Medulla oblongata (tissue), 1 donor: Measurements from ENCODE around the gene TRAPPC2B.

Experiments
- DNase-seq: peaks from one replicate; pipeline ENCODE4 v3.0.0-alpha.2; 2015; ENCODE audit errors: extremely low spot score

The TRAPPC2B gene

DNA sequence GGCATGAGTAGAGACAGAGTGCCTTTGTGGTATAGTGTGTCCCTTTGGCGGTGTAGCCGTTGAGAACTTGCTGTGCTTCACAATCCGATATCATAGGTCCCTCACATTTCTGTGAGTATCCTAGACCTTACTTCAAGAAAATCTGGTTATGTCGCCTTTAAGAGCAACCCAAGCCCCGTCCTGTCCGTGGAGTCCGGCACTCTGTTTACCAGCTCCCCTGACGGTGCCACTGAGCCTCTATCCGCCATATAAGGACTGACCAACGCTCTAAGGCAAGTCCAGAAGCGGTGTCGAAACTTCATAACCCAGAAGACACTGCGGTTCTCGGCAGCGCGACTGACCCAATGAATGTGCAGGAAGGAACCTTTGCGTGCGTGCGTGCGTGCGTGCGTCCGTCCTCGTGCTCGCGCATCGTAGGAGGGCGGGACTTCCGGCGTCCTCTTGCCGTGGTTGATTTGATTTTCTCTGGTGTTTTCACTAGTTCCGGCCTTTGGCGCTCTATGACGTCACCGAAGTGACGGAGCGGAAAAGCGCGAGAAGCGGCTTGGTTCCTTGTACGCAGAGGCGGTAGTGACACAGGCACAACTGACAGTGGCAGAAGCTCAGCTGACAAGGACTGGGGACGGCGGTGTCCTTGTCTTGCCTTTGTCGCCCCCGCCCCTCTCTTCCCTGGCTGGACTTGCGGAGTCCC lies at the start of gene TRAPPC2B, which contains the start of gene ZNF547:
Gene TRAPPC2B, plus strand, starts transcription at position 555 of the 691 bp plus-strand sequence. CDS start 1,283 bp downstream, outside the sequence.
Gene ZNF547, plus strand, starts transcription at position 555 of the 691 bp plus-strand sequence. CDS start 5,005 bp downstream, outside the sequence.
- peak; percentile 99 for DNase-seq

DNA sequence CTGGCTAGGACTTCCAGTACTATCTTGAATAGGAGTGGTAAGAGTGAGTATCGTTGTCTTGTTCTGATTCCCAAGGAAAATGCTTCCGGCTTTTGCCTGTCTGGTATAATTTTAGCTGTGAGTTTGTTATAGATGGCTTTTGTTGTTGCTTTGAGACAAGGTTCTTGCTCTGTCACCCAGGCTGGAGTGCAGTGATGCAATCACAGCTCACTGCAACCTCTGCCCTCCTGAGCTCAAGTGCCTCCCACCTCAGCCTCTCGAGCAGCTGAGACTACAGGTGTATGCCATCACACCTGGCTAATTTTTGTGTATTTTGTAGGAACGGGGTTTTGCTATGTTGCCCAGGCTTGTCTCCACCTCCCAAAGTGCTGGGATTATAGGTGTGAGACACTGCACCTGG lies 49.2 kb upstream of the TRAPPC2B start:
- DNase-seq: no peak

DNA sequence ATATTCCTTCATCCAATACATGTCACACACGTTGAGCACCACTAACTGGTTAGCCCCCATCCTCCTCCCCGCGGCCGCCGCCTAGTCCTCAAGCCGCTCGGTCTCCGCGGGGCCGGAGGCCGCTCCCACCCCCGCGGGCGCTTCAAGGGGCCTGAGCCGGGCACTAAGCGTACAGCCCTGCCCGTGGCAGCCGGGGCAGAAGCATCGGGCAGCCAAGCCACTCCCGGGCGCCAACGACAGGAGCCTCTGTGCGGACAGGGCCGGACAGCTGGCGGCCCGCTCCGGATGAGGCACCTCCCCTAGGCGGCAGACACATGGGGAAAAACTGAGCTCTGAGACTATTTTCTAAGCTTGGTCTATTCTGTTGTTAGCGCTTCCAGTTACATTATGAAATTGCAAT lies 45.8 kb upstream of the TRAPPC2B start:
- no peak for DNase-seq

DNA sequence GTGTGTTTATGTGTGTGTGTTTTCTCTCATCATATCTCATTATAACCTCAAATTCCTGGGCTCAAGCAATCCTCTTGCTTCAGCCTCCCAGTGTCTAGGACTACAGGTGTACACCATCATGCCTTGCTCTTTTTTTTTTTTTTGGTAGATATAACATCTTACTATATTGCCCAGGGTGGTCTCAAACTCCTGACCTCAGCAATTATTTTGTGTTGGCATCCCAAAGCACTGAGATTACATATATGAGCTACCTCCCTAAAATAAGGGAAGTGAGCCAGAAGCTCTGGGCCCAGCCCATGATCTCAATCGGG lies 43.5 kb upstream of the TRAPPC2B start:
- no peak for DNase-seq

DNA sequence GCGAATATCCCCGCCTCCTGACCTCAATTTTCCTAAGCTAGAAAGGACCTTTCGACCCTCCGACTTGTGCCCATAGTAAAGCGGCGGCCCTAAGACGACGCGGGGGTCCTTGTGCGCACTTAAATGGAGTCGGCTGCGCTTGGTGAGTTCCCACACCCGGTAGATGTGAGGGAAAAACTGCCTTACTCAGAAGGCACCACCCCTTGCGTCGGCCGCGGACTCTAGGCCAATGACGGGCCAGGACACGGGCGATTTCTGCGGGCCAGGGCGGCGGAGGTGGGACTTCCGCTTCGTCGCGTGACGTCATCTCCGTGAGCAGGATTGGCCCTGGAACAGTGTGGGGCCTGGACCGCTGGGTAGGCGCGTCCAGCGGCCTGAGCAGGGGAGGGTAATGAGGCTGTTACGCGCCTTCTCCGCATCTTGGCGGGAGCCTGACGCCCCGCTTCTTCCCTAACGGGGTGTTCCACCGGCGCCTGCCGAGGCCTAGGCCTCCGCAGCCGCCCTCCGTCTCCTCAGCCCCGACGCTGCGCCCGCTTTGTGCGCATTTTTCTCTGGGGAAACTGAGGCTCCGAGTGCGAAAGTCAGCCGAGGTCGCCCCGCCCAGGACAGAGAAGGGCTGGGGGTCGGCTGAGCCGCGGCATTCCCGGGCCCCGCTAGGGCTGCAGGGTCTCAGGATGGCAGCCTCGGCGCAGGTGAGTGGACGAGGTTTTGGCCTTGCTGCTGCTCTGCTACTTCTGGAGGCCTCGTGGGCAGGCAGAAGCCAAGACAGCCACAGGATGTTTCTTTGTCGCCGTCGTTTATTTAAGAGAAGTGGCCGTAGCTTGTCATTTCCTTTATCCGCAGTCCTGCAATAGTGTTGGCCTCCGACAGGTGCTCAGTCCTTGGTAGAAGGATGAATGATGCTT lies 42.9 kb upstream of the TRAPPC2B start, which contains the start of gene ZNF543:
Gene ZNF543, plus strand, starts transcription at position 293 of the 905 bp plus-strand sequence. Its CDS starts 382 bp downstream, at position 675.
- DNase-seq: peak; percentile 98

DNA sequence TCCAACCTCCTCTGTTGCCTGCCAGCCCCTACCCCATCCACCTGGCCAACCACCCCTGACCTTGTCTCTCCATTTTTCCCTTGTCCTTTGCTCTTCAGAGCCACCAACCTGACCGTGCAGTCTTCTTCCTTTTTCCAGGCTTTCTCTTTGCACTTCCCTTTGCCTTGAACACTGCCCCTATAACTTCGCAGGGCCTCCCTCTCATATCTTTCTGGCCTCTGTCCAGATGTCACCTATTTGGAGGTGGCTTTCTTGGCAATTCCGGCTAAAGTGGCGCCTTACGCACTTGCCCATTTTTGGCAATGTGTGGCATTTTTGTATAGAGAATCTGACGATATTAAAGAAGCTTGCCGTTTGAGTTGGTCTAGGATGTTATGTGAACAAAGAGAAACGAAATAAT lies 42.2 kb upstream of the TRAPPC2B start:
- DNase-seq: no peak

DNA sequence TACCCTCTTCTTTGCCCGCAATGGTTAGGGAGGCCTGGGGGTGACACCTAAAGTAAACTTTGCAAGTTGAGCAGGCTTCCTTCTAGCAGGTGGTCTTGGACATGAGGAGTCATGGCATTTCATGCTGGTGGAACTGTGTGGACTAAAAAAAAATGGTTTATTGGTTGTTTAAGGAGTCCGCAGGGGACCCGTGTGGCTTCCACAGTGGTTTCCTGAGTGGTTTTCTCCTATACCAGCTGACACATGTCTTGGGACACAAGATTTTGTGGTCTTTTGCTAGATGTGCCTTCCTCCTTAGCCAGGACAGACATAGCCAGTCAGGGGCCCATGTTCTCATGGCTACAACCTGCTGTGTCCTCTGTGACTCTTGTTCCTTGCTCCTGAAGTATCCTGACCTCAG lies 41.6 kb upstream of the TRAPPC2B start:
- DNase-seq: no peak

DNA sequence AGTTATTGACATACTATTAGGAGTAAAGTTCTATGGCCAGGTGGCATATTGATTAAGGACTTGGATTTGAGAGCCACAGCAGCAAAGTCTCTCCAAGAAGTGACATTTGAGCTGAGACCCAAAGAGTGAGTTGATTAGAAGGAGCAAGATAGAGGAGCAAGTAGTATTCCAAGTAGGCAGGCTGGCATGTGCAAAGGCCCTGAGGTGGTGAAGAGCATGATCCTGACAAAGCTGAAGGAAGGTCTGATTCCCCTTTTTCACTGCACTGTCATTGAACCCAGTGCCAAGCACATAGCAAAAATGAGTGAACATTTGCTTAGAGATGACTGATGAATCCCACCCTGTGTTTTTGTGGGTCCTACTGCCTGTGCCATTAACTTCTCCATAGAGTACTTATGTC lies 38.4 kb upstream of the TRAPPC2B start:
- DNase-seq: no peak

DNA sequence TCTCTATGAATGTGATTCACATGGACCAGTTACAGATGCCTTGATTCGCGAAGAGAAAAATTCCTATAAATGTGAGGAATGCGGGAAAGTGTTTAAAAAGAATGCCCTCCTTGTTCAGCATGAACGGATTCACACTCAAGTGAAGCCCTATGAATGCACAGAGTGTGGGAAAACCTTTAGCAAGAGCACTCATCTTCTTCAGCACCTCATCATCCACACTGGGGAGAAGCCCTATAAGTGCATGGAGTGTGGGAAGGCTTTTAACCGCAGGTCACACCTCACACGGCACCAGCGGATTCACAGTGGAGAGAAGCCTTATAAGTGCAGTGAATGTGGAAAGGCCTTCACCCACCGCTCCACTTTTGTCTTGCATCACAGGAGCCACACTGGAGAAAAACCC lies 35.4 kb upstream of the TRAPPC2B start:
- no peak for DNase-seq

DNA sequence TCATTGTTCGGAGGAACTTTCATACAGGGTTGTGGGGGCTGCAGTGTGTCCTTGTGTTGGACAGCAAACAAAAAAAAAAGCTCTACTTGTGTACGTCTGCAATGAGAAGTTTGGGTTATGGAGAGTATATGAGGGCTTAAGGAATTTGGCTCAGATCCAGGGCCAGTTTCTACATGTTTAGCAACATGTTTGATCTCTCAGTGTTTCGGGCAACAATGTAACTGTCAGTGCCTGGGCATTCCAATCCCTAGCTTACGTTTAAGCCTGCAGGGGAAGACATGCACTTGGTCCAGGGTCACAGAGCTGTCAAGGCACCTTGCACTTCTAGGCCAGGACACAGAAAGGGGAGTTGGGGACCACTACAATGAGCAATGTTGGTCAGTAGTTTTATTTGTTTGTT lies 29.2 kb upstream of the TRAPPC2B start:
- no peak for DNase-seq

DNA sequence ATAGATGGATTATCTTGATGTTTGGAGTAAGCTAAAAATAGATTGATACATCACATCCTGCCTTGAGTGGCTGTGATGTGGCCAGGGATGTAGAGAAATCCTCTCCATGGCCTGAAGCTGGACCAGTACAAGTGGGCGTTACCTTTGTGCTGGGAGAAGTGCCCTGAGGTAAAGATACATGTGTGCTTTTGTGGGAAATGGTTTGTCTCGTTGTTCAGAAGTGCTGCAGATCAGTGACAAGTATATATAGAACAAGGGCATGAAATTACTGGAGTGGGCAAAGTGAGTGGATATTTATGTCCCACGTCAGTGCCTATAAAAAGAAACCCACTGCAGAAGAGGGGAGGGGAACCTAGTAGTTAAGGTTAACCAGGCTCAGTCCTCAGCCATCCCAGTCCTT lies 24.5 kb upstream of the TRAPPC2B start:
- DNase-seq: no peak

DNA sequence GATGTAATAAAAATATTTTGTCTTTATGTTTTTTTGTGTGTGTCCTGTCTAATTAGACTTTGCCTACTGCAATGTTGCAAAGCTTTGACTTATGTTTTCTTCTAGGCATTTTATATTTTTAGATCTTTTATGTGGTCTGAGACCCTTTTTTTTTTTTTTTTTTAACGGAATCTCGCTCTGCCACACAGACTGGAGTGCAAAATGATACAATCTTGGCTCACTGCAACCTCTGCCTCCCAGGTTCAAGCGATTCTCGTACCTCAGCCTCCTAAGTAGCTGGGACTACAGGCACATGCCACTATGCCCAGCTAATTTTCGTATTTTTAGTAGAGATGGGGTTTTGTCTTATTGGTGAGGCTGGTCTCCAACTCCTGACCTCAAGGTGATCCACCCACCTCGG lies 20.8 kb upstream of the TRAPPC2B start:
- DNase-seq: no peak

DNA sequence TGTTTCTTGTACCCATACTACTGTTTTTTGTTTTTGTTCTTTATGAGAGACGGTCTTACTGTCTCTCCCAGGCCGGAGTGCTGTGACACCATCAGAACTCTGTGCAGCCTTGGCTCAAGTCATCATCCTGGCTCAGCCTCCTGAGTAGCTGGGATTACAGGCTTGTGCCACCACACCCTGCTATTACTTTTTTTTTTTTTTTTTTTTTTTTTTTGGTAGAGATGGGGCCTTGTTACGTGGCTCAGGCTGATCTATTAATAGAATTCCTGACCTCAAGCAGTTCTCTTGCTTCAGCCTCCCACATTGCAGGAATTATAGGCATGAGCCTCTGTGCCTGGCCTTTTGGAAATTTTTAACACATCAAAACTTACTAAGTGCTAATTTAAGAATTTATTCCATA lies 15.2 kb upstream of the TRAPPC2B start:
- no peak for DNase-seq

DNA sequence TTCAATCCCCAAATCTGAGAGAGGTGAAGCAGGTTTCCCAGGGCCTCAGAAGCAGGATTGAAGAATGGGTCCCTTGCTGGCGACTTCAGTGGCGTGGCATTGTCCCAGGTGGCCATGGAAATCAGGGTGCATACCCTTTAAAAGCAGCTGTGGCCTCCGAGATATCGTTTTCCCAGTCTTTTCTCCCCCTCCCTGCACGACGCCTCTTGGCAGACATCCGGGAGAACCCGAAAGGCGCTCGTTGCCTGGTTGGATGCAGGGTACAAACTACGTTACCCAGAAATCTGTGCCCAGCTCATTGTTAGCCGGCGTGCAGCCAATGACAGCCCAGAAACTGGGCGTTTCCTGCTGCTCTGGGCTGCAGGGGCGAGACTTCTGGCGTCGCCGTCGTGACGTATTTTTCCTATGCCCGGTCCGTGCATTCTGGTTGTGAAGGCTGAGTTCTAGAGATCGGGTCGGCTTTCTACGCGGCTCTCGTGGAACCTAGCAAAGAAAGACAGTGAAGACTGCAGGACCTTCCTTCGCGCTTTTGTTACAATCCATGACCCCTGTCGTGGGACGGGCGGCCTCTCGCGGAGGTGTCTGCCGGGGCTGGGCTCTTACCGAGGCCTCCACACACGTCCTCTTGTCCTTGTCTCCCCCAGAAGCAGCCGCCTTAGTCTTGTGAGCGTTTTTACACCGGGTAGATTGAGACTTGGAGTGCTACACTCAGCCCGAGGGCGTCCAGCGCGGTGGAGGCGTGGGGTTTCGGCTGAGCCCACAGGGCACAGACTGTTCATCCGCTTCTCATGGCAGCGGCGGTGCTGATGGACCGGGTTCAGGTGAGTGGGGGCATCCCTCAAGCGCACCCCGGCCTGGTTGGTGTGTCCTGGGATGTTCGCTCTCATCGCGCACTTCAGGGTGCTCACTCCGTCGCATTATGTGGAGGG lies 12.2 kb upstream of the TRAPPC2B start, which contains the start of gene ZNF304:
Gene ZNF304, plus strand, starts transcription at position 395 of the 929 bp plus-strand sequence. Its CDS starts 394 bp downstream, at position 789.
- peak; percentile 97 for DNase-seq

DNA sequence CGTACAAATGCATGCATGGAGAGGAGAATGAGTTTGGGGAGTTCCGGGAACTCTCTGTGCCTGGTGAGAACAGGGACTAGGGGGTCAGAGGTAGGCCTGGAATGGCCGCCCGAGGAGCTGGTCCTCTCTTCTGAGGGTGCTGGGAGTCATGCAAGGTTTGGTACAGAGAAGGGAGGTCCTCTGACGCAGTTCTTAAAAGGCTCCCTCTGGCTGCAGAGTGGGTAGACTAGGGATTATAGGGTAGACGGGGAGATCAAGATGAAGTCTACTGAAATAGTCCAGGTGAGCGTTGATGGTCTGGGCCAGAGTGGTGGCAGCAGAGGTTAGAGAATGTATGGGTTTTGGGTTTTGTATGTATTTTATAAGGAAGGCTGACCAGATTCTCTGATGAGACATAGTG lies 11.5 kb upstream of the TRAPPC2B start:
- no peak for DNase-seq

DNA sequence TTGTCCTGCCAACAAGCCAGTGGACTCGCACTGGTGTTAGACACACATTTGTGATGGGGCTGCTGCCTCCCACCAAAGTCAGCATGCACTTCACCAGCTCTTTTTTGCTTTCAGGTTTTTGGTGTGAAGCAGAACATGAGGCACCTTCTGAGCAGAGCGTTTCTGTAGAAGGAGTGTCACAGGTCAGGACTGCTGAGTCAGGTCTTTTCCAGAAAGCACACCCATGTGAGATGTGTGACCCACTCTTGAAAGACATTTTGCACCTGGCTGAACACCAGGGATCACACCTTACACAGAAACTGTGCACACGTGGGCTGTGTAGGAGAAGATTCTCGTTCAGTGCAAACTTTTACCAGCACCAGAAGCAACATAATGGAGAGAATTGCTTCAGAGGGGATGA lies 7.4 kb upstream of the TRAPPC2B start:
- no peak for DNase-seq

DNA sequence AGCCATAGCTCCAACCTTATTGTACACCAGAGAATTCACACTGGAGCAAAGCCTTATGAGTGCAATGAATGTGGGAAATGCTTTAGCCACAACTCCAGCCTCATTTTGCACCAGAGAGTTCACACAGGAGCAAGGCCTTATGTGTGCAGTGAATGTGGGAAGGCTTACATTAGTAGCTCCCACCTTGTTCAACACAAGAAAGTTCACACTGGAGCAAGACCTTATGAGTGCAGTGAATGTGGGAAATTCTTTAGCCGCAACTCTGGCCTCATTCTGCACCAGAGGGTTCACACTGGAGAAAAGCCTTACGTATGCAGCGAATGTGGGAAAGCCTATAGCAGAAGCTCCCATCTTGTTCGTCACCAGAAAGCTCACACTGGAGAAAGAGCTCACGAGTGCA lies 5.9 kb upstream of the TRAPPC2B start:
- DNase-seq: no peak

DNA sequence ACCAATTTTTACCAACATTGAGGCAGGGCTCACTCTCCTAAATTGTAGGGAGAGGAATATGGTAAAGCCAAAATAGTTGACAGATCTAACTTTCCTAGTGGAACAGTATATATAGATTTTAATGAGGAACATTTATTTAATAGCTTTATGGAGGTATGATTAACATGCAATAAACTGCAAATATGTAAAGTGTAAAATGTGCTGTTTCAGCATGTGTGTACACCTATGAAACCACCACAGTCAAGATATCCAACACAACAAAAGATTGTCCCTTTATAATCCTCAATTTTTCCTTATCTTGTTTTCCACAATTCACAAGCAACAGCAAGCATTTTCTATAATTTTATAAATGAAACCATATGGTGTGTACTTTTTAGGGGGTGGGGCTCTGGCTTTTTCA lies 4.1 kb upstream of the TRAPPC2B start:
- no peak for DNase-seq

DNA sequence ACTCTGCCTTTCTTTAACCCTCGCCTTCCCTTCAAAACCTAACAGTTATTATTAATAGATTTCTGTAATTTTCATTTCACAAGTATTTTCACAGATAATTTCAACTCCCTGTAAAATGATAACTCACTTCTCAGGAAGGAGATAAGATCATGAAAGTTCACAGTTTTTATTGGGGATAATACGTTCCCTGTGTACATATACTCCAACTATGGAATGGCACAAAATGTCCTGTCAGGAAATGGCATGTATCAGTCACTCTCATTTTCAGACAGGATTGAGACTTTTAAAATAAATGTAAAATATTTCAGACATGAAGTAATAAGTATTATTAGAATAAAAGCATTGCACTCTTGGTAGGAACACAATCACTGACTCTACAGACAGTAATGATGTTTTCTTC lies 932 bp upstream of the TRAPPC2B start:
- DNase-seq: no peak

DNA sequence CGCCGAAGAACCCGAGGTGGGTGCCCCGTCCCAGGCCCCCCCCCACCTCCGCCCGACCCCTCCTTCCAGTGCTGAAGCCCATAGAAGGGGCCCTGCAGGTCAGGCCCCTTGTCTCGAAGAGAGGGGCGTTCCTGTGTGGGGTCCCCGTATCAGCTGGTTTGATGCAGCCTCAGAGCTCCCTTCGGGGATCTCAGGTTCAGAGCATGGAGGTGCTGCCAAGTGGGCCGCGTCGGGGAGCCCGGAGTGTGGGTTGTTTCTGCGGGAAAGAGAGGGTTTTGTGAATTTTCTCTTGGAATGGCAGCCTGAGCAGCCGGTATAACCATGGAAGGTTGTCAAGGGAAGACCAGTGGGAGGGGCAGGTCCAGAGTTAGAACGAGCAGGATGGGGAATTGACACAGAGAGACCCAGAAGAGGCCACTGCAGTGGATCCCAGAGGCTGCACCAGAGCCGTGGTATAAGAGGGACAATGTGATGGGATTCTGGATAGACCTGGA lies 384 bp downstream of the TRAPPC2B start:
- peak; percentile 12 for DNase-seq

DNA sequence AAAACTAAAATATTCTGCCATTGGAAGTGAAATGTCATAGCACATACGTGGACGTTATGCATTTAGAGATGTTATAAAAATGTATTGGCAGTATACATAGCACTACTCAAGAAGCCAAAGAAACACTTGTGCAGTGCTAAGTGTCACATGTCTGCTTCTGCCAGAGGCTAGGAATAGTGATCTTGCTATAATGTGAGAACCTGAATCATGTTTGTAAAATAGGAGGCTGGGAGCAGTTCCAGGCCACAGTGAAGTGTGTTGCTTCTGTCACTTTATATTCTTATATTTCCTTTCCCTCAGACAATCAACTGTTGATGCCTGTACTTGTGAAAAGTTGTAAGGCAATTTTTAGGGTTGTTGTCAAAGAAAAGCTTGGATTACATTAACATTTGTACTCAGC lies 3.4 kb downstream of the TRAPPC2B start:
- no peak for DNase-seq

DNA sequence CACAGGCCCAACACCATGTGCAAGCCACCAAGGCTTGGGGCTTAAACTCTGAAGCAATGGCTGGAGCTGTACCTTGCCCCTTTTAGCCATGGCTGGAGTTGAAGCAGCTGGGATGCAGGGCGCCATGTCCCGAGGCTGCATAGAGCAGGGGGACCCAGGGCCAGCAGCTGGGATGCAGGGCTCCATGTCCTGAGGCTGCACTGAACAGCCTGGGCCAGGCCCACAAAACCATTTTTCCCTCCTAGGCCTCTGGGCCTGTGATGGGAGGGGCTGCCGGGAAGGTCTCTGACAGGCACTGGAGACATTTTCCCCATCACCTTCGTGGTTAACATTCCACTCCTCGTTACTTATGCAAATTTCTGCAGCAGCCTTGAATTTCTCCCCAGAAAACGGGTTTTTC lies 10.8 kb downstream of the TRAPPC2B start:
- no peak for DNase-seq
